Measurements from ENCODE around the gene CCDC57.

Gene CCDC57

DNA sequence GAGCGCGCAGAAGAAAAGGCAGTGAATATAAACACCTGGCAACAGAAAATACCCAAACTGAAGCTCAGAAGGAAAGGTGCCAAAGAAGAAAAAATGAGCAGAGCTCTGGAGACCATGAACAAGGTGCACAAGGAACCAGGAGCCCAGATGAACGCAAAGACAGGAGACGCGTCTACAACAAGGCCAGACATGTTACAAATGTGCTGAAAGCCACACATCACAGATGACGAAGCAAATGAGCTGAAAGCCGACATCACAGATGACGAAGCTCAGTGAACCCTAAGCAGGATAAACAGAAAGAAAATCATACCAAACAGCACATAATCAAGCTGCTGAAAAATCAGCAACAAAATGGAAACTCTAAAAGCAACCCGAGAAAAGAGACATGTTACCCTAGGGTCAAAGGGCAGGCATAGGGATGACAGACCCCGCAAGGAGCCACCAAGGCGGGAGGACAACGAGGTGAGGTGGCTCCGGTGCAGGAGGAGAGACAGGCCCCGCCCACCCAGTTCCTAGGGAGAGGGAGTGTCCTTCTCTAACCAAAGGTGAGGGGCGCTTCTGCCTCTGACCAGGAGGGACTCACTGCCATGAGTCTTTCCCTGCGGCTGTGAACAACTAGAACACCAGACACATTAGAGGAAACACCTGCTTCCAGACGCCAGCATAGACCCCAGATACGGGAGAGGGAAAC is 39.1 kb downstream of the CCDC57 start:
- DNase-seq: no peak

DNA sequence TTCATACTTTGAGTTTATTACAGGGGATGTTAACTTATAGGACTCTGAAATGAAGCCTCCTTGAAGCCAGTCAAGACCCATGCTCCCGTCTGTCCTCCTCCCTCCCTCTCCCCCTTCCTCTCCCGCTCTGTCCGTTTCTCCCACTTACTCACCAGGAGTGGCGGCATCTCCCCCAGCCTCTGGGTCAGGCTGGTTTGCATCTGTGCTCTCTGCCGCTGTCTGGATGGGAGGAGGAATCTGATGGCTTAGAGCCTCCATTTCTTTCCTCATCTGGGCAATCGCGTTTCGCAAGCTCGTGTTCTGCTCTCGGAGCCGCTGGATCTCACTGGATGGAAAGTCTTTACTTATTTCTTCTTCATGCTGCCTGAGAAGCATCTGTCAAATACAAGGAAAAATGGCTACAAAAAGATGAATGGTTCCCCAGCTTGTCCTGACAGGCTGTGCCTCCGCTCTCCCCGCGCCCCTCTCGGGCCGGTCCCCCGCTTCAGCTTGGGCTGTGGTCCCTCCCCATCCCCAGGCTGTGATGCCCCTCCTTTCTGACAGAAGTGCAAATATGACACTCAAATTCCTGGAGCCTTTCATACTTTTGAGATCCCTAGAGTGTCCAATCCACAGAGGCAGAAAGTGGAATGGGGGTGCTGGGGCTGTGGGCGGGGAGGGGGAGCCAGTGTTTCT is 40.0 kb downstream of the CCDC57 start:
- no peak for DNase-seq

GRCh38 chr17:82171750-82172375 is 40.8 kb downstream of the CCDC57 start:
- DNase-seq: no peak

DNA sequence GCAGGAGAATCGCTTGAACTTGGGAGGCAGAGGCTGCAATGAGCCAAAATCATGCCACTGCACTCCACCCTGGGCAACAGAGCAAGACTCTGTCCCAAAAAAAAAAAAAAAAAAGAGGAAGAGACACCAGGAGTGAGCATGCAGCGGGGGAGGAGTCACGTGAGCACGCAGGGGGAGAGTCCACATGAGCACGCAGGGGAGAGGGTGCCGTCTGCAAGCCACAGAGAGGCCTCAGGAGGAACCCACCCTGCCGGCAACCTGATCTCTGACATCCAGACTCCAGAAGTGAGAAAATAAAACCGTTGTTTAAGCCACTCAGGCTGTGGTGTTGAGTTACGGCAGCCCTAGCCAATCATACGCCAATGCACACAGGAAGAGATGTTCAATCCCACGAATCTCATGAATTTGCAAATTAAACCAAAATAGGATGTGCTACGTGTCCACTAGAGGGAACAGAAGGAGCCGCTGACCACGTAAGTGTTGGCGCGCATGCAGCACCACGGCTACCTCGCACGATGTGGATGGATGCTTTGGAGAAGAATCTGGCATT is 42.2 kb downstream of the CCDC57 start:
- DNase-seq: no peak

DNA sequence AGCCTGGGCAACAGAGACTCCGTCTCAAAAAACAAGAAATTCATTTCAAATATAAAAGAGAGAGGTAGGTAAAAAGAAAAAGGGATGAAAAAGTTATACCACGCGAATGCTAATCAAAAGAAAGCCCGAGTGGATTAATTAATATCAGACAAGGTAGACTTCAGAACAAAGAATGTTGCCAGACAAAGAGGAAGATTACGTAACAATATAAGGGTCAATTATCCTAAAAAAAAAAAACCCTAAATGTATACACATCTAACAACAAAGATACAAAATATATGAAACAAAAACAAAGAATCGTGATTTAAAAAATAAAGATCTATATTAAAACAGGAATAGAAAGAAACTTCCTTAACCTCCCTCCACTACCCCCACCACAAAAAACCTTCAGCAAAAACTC is 44.1 kb downstream of the CCDC57 start:
- no peak for DNase-seq

GRCh38 chr17:82167028-82167427 is 45.6 kb downstream of the CCDC57 start:
- DNase-seq: no peak

GRCh38 chr17:82164853-82165252 is 47.8 kb downstream of the CCDC57 start:
- no peak for DNase-seq

GRCh38 chr17:82161216-82161615 is 51.4 kb downstream of the CCDC57 start:
- DNase-seq: no peak

- no peak for DNase-seq
These were observed 52.6 kb downstream of the CCDC57 start for GRCh38 chr17:82160075-82160474.

DNA sequence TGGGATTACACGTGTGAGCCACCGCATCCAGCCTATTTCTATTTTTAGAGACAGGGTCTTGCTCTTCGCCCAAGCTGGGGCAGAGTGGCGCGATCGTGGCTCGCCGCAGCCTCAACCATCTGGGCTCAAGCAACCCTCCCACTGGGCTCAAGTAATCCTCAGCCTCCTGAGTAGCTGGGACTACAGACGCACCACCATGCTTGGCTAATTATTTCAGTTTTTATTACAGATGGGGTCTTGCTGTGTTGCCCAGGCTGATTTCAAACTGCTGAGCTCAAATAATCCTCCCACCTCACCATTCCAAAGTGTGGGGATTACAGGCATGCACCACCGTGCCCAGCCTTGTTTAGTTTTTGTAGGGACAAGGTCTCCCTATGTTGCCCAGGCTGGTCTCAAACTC is 53.8 kb downstream of the CCDC57 start:
- DNase-seq: no peak

DNA sequence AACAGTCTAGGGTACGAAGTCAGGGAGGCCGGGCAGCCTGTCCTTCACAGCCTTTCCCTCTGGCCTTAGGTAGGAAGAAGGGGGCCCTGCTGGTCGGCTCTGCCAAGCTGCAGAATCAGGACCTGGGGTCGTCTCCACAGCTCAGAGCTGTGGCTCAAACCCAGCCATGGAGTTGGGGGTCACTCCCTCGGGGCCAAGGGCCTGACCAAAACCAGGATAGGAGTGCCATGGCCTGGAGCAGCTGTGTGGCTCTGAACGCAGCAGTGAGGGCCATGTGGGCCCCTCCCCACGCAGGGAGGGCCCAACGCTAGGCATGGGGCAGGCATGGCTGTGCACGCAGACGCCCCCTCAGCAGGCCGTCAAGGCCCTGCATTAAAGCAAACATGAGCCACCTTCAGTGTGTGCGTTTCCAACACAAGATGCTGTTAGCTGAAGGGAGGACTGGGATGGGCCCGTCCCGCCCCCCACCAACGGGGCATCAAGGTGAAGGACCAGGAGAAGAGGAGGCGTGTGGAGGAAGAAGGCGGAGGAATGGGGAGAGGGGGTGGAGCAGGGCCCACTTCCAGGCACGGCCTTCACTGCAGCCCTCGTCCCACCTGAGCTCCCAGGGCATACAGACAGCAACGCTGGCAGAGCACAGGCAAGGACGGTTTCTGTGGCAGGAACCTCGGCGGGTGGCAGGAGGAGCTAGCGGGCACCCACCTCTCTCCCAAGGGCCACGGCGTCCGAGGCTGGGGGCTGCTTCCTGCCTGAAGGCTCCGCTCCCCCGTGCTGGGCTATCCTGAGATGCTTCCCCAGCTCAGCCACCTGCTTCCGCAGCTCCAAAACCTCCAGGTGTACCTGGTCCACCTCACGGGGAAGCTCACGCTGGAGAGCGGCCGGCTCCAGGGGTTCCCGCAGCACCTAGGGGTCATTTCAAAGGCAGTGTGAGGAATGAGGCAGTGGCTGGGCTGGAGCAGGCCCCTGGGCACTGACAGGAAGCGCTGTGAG is 55.3 kb downstream of the CCDC57 start:
- DNase-seq: no peak

- no peak for DNase-seq
These were observed 56.2 kb downstream of the CCDC57 start for GRCh38 chr17:82156284-82156925.

GRCh38 chr17:82155606-82156005 is 57.0 kb downstream of the CCDC57 start:
- DNase-seq: no peak

DNA sequence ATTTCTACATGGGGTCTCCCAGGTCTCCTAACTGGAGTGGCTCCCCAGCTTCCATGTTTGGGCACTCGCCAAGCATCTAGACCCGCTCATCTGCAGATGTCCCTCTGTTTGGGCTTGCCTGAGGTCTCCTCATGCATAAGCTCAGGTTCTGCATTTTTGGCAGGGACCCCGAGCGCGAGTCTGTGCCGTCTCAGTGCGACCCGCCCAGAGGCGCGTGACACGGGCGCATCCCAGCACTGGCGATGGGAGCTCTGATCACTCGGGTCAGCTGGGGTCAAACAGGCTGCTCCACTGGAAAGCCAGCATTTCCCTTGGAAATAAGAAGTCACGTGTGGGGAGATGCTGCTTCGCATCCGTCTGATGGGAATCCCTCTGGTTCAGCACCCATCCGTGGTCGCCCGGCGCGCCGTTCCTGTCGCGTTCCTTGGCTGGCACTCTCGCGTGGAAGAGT is 57.7 kb downstream of the CCDC57 start:
- no peak for DNase-seq

DNA sequence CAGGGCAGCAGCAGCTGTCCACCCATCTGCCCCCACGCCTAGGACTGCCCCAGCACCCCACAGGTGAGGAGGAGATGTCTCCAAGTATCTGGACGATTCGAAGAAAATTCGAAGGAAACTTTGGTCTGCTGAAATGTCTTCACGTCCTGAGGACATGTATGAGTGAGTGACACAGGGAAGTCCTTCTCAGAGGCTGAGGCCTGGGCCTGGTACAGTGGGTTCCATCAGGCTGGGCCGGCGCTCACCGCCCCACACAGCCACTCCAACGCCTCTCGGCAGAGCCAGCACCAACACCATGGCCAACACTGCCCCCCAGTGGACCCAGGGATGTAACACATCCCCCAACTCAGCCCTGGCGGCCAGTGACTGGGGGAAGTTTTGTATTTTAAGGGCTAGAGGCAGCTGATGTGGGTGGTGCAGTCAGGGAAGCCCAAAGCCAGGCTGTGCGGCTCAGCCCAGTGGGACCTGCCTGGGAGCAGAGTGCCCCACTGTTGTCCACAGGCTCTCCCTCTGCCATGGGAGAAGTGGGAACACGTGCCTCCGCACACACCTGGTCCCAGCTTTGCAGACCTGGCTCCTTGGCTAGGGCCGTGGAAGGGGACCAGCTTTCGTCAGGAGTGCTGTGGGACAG is 58.8 kb downstream of the CCDC57 start:
- peak in 1 of 2 experiments; percentile 13 for DNase-seq

- no peak for DNase-seq
These were observed 59.3 kb downstream of the CCDC57 start for GRCh38 chr17:82153295-82153691.

DNA sequence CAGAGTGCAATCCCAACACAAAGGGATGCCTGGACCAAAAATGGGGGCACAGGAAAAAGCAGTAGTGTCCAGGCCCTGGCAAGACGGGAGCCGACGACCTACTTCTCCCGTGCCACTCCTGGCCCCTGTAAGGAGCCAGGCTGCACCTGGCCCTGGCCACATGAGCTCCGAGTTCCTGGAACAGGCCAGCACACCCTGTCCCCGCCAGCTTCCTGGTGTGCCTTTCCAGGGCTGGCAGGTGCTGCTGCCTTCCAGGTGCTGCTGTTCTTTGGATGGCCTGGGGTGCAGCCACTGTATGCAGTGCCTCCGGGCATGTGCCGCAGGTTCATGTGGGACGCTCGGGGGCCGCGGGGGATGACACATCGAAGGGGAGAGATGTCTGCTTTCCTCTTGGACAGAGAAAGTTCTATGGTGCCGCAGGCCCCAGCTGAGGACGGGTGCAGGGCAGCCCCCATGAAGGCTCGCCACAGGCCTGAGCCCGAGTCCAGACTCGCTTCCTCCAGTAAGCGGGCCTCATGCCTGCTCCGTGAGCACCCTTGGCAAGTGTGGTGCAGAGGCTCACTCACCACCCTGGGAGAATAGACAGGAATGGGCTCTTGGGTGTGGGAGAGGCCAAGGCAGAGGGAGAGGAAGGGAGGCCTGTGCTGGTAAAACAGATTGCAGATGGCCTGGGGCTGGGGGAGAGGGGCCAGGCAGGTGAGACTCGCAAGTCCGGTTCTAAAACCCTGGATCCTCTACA is 59.9 kb downstream of the CCDC57 start:
- DNase-seq: no peak

- no peak for DNase-seq
These were observed 60.5 kb downstream of the CCDC57 start for GRCh38 chr17:82152114-82152513.

- DNase-seq: no peak
These were observed 61.3 kb downstream of the CCDC57 start for GRCh38 chr17:82151106-82151957.

Data from SW 1271 (cell line).